Fibroblast of mammary gland (primary cell): ENCODE measurements around the gene EHMT2.

Source experiments
- DNase-seq: peaks from one replicate; pipeline ENCODE4 v3.0.0-alpha.2; 2010; ENCODE audit warnings: low read depth
- H3K4me3 ChIP-seq: 2 replicates; pipeline ENCODE4 v1.5.1; 2011; ENCODE audit warnings: low read depth, mild to moderate bottlenecking, low read length, moderate library complexity; ENCODE audit not compliant: control insufficient read depth
- CTCF ChIP-seq: conservative IDR thresholded peaks from 2 replicates; pipeline ENCODE4 v1.5.1; 2011; ENCODE audit warnings: low read depth, low read length, inconsistent platforms; ENCODE audit not compliant: control insufficient read depth, insufficient read depth

Gene EHMT2

GRCh38 chr6:31900917-31901414 lies 3.5 kb upstream of the EHMT2 start:
- no peak for DNase-seq
- TF ChIP-seq CTCF, result no peak
- peak overlapping the region; percentile 60 for H3K4me3 ChIP-seq

- DNase-seq, result no peak
- TF ChIP-seq CTCF, result no peak
- H3K4me3 ChIP-seq, result no peak overlapping the region
Observed at GRCh38 chr6:31899882-31900722, 2.6 kb upstream of the EHMT2 start.

GRCh38 chr6:31899215-31899614 lies 1.7 kb upstream of the EHMT2 start:
- no peak for DNase-seq
- H3K4me3 ChIP-seq, result no peak overlapping the region
- no peak for TF ChIP-seq CTCF

- peak overlapping the region; percentile 95 for H3K4me3 ChIP-seq
- peak; percentile 44 for DNase-seq
- no peak for TF ChIP-seq CTCF
Observed at GRCh38 chr6:31898383-31899011, 999 bp upstream of the EHMT2 start.

GRCh38 chr6:31896856-31897611 lies 464 bp downstream of the EHMT2 start:
- no peak for TF ChIP-seq CTCF
- H3K4me3 ChIP-seq, result peak overlapping the region; percentile 95
- no peak for DNase-seq

GRCh38 chr6:31896493-31896855 lies 1.0 kb downstream of the EHMT2 start:
- H3K4me3 ChIP-seq, result peak overlapping the region; percentile 95
- TF ChIP-seq CTCF, result no peak
- no peak for DNase-seq
